K562 (cell line): ENCODE measurements around the gene MS4A1.

Experiments
- ADNP ChIP-seq: fragments of 200-800 bp; sonication (Bioruptor generic); IDR thresholded peaks from 2 replicates; pipeline ENCODE4 v1.6.1; 2016; ENCODE audit warnings: missing genetic modification characterization, missing compliant biosample characterization
- E2F1 ChIP-seq: sonication (generic); formaldehyde crosslinking; IDR thresholded peaks from 2 replicates; pipeline ENCODE4 v1.8.1; 2023; ENCODE audit warnings: mild to moderate bottlenecking, missing genetic modification reagents, moderate library complexity
- THAP12 ChIP-seq: fragments of 250-450 bp; sonication (Bioruptor Pico); IDR thresholded peaks from 2 replicates; pipeline ENCODE4 v1.9.0; 2021; ENCODE audit warnings: mild to moderate bottlenecking, inconsistent platforms
- ZNF282 ChIP-seq: sonication (generic); formaldehyde crosslinking; IDR thresholded peaks from 2 replicates; pipeline ENCODE4 v1.8.1; 2023; ENCODE audit warnings: missing genetic modification reagents

GRCh38 chr11:60500276-60500910 lies 44.7 kb downstream of the MS4A1 start:
- TF ChIP-seq ADNP (no peak), ZNF282 (CRISPR knock-in tag) (no peak), E2F1 (CRISPR knock-in tag) (no peak), THAP12 (CRISPR knock-in tag) (no peak)
